CD4-positive, alpha-beta T cell (primary cell): ENCODE measurements around the gene STAB1. TPM values are rescaled to one million over a fixed set of nuclear protein-coding genes. Genes with fewer than 3 reads are reported as not detected.

Source experiments
- ATAC-seq: fragments of 200-7000 bp; cut with Tn5 transposase; one replicate; pipeline ENCODE4 v1.10.0; 2022; ENCODE audit warnings: mild to moderate bottlenecking; ENCODE audit not compliant: poor library complexity
- CTCF ChIA-PET: fragments of 350-600 bp; sonication (Branson Sonifier 250); formaldehyde crosslinking; loops from one replicate; lab custom pipeline; 2021; ENCODE audit warnings: antibody characterized with exemption, inconsistent platforms; lab: Charles Lee
- POLR2A ChIA-PET: fragments of 350-600 bp; sonication (Branson Sonifier 250); formaldehyde crosslinking; loops from one replicate; lab custom pipeline; 2021; ENCODE audit warnings: antibody characterized with exemption, inconsistent platforms; lab: Charles Lee
- DNase-seq, 14 experiments: peaks; one replicate each; pipeline ENCODE4 v3.0.0-alpha.2; 2013 to 2020; ENCODE audit warnings: mixed read lengths in 2 of 14
- H3K27ac ChIP-seq, 2 donors: one replicate each; pipeline versions ENCODE4 v1.5.1 to v1.7.0; 2013; ENCODE audit warnings: low read length in 2 of 2, low read depth in 1 of 2, mild to moderate bottlenecking in 1 of 2
- H3K27me3 ChIP-seq, 2 experiments: 1 replicate in 1 of 2; 2 replicates in 1 of 2; pipeline versions ENCODE4 v1.6.1 to v1.7.0; 2013; ENCODE audit warnings: low read length in 2 of 2, control low read depth in 1 of 2, mild to moderate bottlenecking in 1 of 2, moderate library complexity in 1 of 2; ENCODE audit not compliant: insufficient read depth in 2 of 2, control insufficient read depth in 1 of 2
- H3K36me3 ChIP-seq: one replicate; pipeline ENCODE4 v1.6.1; 2013; ENCODE audit warnings: low read length, control low read depth; ENCODE audit not compliant: insufficient read depth
- H3K4me1 ChIP-seq: one replicate; pipeline ENCODE4 v1.6.1; 2013; ENCODE audit warnings: low read length, control low read depth; ENCODE audit not compliant: insufficient read depth
- H3K4me3 ChIP-seq: one replicate; pipeline ENCODE4 v1.5.1; 2013; ENCODE audit warnings: mild to moderate bottlenecking, low read length, moderate library complexity
- H3K9me3 ChIP-seq, 2 experiments: 1 replicate in 1 of 2; 2 replicates in 1 of 2; pipeline versions ENCODE4 v1.6.1 to v1.7.0; 2013; ENCODE audit warnings: low read length in 2 of 2, mild to moderate bottlenecking in 2 of 2, control low read depth in 1 of 2, moderate library complexity in 1 of 2; ENCODE audit not compliant: control insufficient read depth in 1 of 2, insufficient read depth in 1 of 2
- H3K27ac Mint-ChIP-seq: one replicate; pipeline ENCODE4 v1.8.0; 2020; ENCODE audit warnings: mixed read lengths
- H3K27me3 Mint-ChIP-seq: one replicate; pipeline ENCODE4 v1.8.0; 2021; ENCODE audit warnings: mixed read lengths
- H3K36me3 Mint-ChIP-seq: one replicate; pipeline ENCODE4 v1.8.0; 2021; ENCODE audit warnings: low read depth, mixed read lengths
- H3K4me1 Mint-ChIP-seq: one replicate; pipeline ENCODE4 v1.8.0; 2021; ENCODE audit warnings: low read depth, mixed read lengths
- H3K4me3 Mint-ChIP-seq: one replicate; pipeline ENCODE4 v1.8.0; 2020; ENCODE audit warnings: mild to moderate bottlenecking, mixed read lengths
- H3K9me3 Mint-ChIP-seq: one replicate; pipeline ENCODE4 v1.8.0; 2020; ENCODE audit warnings: mixed read lengths
- intact Hi-C, 2 experiments: fragments of 100-400 bp; cut with DNase I in 1 of 2; cut with micrococcal nuclease in 1 of 2; formaldehyde crosslinking; loops; one replicate each; pipeline versions ENCODE4 v1.15.1 to v1.9.0; 2023 to 2025; cut with DNase I, micrococcal nuclease
- polyA plus RNA-seq, 2 donors: library from polyadenylated mRNA; unstranded; fragments of 120-200 nt; gene quantifications; one replicate each; pipeline ENCODE4 v1.2.1, GENCODE V29; 2013
- total RNA-seq, 174 experiments: library from RNA in 2 of 174; stranded (reverse) in 2 of 174; gene quantifications; one replicate each; pipeline ENCODE4 v1.2.3 and lab custom pipeline; 2021 to 2026
- TF ChIP-seq, protein P1 (sequence below): fragments of 200-600 bp; IDR thresholded peaks from one replicate; pipeline ENCODE4 v1.8.0; 2022; ENCODE audit warnings: antibody characterized with exemption, mild to moderate bottlenecking

The STAB1 gene, protein sequence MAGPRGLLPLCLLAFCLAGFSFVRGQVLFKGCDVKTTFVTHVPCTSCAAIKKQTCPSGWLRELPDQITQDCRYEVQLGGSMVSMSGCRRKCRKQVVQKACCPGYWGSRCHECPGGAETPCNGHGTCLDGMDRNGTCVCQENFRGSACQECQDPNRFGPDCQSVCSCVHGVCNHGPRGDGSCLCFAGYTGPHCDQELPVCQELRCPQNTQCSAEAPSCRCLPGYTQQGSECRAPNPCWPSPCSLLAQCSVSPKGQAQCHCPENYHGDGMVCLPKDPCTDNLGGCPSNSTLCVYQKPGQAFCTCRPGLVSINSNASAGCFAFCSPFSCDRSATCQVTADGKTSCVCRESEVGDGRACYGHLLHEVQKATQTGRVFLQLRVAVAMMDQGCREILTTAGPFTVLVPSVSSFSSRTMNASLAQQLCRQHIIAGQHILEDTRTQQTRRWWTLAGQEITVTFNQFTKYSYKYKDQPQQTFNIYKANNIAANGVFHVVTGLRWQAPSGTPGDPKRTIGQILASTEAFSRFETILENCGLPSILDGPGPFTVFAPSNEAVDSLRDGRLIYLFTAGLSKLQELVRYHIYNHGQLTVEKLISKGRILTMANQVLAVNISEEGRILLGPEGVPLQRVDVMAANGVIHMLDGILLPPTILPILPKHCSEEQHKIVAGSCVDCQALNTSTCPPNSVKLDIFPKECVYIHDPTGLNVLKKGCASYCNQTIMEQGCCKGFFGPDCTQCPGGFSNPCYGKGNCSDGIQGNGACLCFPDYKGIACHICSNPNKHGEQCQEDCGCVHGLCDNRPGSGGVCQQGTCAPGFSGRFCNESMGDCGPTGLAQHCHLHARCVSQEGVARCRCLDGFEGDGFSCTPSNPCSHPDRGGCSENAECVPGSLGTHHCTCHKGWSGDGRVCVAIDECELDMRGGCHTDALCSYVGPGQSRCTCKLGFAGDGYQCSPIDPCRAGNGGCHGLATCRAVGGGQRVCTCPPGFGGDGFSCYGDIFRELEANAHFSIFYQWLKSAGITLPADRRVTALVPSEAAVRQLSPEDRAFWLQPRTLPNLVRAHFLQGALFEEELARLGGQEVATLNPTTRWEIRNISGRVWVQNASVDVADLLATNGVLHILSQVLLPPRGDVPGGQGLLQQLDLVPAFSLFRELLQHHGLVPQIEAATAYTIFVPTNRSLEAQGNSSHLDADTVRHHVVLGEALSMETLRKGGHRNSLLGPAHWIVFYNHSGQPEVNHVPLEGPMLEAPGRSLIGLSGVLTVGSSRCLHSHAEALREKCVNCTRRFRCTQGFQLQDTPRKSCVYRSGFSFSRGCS (N-terminal part only)
- total RNA-seq (1 to 10 TPM; 1.5 to 2.5 TPM), total RNA-seq (lab: John Stamatoyannopoulos, UW) (0 to 46.9 (median 1.1) reads per million in 172 experiments)
- 10.1 TPM for polyA plus RNA-seq (2013, experiment 1 of 2)
- polyA plus RNA-seq (2013, experiment 2 of 2): 11.3 TPM

DNA sequence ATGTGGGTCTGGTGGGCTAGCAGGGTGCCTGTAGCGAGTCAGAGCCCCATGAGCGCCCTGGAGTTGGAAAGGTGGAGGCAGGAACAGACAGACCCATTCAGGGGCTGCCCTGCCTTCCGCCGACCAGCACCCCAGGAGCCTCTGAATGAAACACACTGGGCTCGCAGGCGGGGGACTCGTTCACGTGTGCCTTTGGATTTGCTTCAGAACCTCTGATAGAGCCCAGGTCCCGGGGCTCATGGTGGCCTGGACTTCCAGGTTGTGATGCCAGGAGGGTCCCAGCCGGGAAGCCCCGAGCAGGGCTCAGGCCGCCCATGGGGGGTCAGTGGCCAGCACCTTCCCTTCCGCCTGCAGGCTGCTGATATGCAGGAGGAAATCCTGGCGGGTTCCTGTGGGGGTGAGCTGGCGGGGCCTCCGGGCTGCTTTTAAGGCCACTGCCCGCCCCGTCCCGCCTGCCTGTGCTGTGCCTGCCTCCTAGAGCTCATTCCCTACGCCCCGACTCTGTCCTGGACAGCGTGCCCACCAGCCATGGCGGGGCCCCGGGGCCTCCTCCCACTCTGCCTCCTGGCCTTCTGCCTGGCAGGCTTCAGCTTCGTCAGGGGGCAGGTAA, at the start of gene STAB1:
TSS of gene STAB1 (plus strand) at position 453 of the 610 bp plus-strand sequence. CDS start at position 529, 76 bp downstream.
- DNase-seq (no peak), ATAC-seq (no peak)
- TF ChIP-seq, protein P1, sequence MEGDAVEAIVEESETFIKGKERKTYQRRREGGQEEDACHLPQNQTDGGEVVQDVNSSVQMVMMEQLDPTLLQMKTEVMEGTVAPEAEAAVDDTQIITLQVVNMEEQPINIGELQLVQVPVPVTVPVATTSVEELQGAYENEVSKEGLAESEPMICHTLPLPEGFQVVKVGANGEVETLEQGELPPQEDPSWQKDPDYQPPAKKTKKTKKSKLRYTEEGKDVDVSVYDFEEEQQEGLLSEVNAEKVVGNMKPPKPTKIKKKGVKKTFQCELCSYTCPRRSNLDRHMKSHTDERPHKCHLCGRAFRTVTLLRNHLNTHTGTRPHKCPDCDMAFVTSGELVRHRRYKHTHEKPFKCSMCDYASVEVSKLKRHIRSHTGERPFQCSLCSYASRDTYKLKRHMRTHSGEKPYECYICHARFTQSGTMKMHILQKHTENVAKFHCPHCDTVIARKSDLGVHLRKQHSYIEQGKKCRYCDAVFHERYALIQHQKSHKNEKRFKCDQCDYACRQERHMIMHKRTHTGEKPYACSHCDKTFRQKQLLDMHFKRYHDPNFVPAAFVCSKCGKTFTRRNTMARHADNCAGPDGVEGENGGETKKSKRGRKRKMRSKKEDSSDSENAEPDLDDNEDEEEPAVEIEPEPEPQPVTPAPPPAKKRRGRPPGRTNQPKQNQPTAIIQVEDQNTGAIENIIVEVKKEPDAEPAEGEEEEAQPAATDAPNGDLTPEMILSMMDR: no peak
- H3K4me3 Mint-ChIP-seq: no peak within 1 kb of the TSS
- no peaks in the 10 kb centered on the region for H3K27me3 Mint-ChIP-seq
- Histone ChIP-seq H3K36me3 (peaks cover 31% of the 10 kb centered on the region), H3K4me1 (peaks cover 17% of the 10 kb centered on the region), H3K27ac (no peak within 1 kb of the TSS), H3K27me3 (no peaks in the 10 kb centered on the region), H3K9me3 (no peaks in the 10 kb centered on the region), H3K4me3 (peak within 1 kb of the TSS; percentile 12)
- CTCF ChIA-PET: no interaction called here
- peaks cover 31% of the 10 kb centered on the region for H3K36me3 Mint-ChIP-seq
- POLR2A ChIA-PET: no interaction called here
- no peaks in the 10 kb centered on the region for H3K9me3 Mint-ChIP-seq
- intact Hi-C loops: no loop called here
- no peak within 1 kb of the TSS for H3K27ac Mint-ChIP-seq
- H3K4me1 Mint-ChIP-seq: no peaks in the 10 kb centered on the region

DNA sequence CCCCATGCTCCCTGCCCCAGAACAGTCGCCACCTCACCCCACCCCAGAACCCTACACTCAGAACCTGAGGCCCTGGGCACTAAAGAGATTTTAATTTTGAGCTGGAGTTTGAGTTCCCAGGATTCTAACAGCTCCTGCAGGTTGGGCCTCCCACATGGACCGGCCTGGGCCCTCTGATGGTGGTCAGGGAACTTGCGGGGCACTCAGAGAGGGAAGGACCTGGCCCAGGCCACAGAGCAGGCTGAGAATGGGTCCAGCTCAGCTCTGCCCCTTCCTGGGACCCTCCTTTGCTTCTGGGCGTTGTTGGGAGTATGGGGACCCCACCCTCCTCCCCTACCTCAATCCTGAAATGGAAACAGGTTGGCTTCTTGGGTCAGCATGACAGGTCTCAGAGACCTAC, 49.1 kb upstream of the STAB1 start:
- no peaks in the 10 kb centered on the region for H3K27me3 ChIP-seq
- ATAC-seq (no peak), DNase-seq (no peak)
- TF ChIP-seq, protein P1: no peak
- no peak overlapping the region for H3K27ac ChIP-seq
- Mint-ChIP-seq H3K36me3 (no peaks in the 10 kb centered on the region), H3K27ac (no peak overlapping the region), H3K4me3 (no peak overlapping the region), H3K4me1 (peaks cover 14% of the 10 kb centered on the region), H3K27me3 (no peaks in the 10 kb centered on the region), H3K9me3 (no peaks in the 10 kb centered on the region)
- intact Hi-C loops: loop anchor here (2.0 to 10.0 kb wide), 6 partner anchors 17 to 227 kb away; partner anchors contain the start of gene GLYCTK (in 1 of the 2)
- H3K4me1 ChIP-seq: peaks cover 28% of the 10 kb centered on the region
- H3K9me3 ChIP-seq: no peaks in the 10 kb centered on the region
- CTCF ChIA-PET: interaction anchor here (1.0 to 3.5 kb wide), 3 partner anchors 13 to 33 kb away, joined by 4 to 25 read pairs (median 5); no protein-coding TSS in a partner anchor
- H3K36me3 ChIP-seq: no peaks in the 10 kb centered on the region
- H3K4me3 ChIP-seq: no peak overlapping the region
- POLR2A ChIA-PET: interaction anchor here (0.9 to 2.3 kb wide), 3 partner anchors 9 to 107 kb away, joined by 3 to 11 read pairs (median 4); partner anchors contain the start of gene NISCH
